HUDEP-2 (cell line): ENCODE data around the gene NOPCHAP1.
A peak's percentile ranks its signal among the peaks of the same experiment; 100 is the strongest.
"Not testable (repeated sequence)": the region's sequence is repeated elsewhere in the genome, so short reads cannot be mapped to it uniquely, and the experiment has no call there.

Experiments
- DNase-seq, 76 experiments: peaks; one replicate each; lab custom pipeline; 2025; ENCODE audit not compliant: unreplicated experiment in 76 of 76; lab: John Stamatoyannopoulos, UW

The NOPCHAP1 gene

GRCh38 chr12:104964167-104964855, 21.8 kb upstream of the NOPCHAP1 start:
- no peak for DNase-seq

GRCh38 chr12:104964856-104965205, 21.3 kb upstream of the NOPCHAP1 start:
- DNase-seq: no peak

- DNase-seq: no peak
These were observed 19.4 kb upstream of the NOPCHAP1 start for GRCh38 chr12:104966677-104967076.

GRCh38 chr12:104969343-104969742, 16.8 kb upstream of the NOPCHAP1 start:
- DNase-seq: no peak

GRCh38 chr12:104971306-104971705, 14.8 kb upstream of the NOPCHAP1 start:
- DNase-seq: no peak

GRCh38 chr12:104973250-104973649, 12.9 kb upstream of the NOPCHAP1 start:
- no peak for DNase-seq

GRCh38 chr12:104974626-104975290, 11.4 kb upstream of the NOPCHAP1 start:
- DNase-seq: no peak

- DNase-seq: no peak
These were observed 10.4 kb upstream of the NOPCHAP1 start for GRCh38 chr12:104975587-104976343.

- DNase-seq: peak in 3 of 76 experiments; percentile 1 to 26 (median 10)
These were observed 9.4 kb upstream of the NOPCHAP1 start for GRCh38 chr12:104976703-104977102.

- not testable (repeated sequence) for DNase-seq
These were observed 8.4 kb upstream of the NOPCHAP1 start for GRCh38 chr12:104977688-104978087.

GRCh38 chr12:104985206-104985605, 910 bp upstream of the NOPCHAP1 start:
- DNase-seq: peak in 2 of 76 experiments; percentile 15 to 28

- DNase-seq: no peak
These were observed 4.8 kb downstream of the NOPCHAP1 start for GRCh38 chr12:104990950-104991349.

GRCh38 chr12:104991565-104992128, 5.5 kb downstream of the NOPCHAP1 start:
- DNase-seq: no peak

- no peak for DNase-seq
These were observed 8.2 kb downstream of the NOPCHAP1 start for GRCh38 chr12:104994336-104994735.

- no peak for DNase-seq
These were observed 11.4 kb downstream of the NOPCHAP1 start for GRCh38 chr12:104997541-104997940.

- DNase-seq: no peak
These were observed 12.6 kb downstream of the NOPCHAP1 start for GRCh38 chr12:104998423-104999346.

GRCh38 chr12:104999347-104999685, 13.2 kb downstream of the NOPCHAP1 start:
- no peak for DNase-seq

GRCh38 chr12:105001476-105001875, 15.4 kb downstream of the NOPCHAP1 start:
- DNase-seq: no peak

GRCh38 chr12:105013892-105014291, 27.8 kb downstream of the NOPCHAP1 start:
- DNase-seq: no peak

- DNase-seq: no peak
These were observed 28.5 kb downstream of the NOPCHAP1 start for GRCh38 chr12:105014603-105015002.
